ENCODE data around the gene EPHA7.

Gene EPHA7

DNA sequence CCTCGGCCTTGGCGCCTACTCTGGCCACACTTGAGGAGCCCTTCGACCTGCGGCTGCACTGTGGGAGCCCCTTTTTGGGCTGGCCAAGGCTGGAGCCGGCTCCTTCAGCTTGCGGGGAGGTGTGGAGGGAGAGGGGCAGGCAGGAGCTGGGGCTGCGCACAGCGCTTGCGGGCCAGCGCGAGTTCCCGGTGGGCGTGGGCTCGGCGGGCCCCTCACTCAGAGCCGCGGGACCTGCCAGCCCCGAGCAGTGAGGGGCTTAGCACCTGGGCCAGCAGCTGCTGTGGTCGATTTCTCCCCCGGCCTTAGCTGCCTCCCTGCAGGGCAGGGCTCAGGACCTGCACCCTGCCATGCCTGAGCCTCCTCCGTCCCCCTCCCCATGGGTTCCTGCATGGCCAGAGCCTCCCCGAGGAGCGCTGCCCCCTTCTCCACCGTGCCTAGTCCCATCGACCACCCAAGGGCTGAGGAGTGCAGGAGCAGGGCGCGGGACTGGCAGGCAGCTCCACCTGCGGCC is 136.8 kb downstream of the EPHA7 start:
- TF ChIP-seq, protein P1, sequence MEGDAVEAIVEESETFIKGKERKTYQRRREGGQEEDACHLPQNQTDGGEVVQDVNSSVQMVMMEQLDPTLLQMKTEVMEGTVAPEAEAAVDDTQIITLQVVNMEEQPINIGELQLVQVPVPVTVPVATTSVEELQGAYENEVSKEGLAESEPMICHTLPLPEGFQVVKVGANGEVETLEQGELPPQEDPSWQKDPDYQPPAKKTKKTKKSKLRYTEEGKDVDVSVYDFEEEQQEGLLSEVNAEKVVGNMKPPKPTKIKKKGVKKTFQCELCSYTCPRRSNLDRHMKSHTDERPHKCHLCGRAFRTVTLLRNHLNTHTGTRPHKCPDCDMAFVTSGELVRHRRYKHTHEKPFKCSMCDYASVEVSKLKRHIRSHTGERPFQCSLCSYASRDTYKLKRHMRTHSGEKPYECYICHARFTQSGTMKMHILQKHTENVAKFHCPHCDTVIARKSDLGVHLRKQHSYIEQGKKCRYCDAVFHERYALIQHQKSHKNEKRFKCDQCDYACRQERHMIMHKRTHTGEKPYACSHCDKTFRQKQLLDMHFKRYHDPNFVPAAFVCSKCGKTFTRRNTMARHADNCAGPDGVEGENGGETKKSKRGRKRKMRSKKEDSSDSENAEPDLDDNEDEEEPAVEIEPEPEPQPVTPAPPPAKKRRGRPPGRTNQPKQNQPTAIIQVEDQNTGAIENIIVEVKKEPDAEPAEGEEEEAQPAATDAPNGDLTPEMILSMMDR (IDR thresholded peaks at IDR 0.05; ENCODE audit: low read depth, low read length), result no peak
- H3K4me3 ChIP-seq (replicated peaks in 1 of 2; ENCODE audit: low read depth in 2 of 2, low read length in 2 of 2), result no peak overlapping the region
- DNase-seq (ENCODE audit: low read depth in 2 of 2), result no peak

DNA sequence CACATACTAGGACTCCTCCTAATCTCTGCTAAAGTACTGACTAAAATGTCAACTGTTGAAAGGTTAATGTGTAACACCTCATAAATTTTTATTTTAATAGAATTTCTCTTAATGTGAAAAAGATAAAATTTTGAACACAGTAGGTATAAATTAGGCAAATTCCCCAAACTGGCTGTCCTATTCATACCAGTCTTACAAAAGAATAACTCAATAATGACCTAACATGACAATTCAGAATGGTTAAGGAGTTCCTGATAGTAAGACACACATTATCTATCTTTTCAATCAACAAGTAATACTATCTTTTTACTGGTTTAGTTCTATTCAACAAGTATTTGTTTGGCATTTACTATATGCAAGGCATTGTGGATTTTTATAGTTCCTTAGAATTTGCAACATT is 141.1 kb downstream of the EPHA7 start:
- no peak overlapping the region for H3K4me3 ChIP-seq (replicated peaks in 1 of 2; ENCODE audit: low read depth in 2 of 2, low read length in 2 of 2)
- TF ChIP-seq, protein P1 (IDR thresholded peaks at IDR 0.05; ENCODE audit: low read depth, low read length), result no peak
- no peak for DNase-seq (ENCODE audit: low read depth in 2 of 2)

DNA sequence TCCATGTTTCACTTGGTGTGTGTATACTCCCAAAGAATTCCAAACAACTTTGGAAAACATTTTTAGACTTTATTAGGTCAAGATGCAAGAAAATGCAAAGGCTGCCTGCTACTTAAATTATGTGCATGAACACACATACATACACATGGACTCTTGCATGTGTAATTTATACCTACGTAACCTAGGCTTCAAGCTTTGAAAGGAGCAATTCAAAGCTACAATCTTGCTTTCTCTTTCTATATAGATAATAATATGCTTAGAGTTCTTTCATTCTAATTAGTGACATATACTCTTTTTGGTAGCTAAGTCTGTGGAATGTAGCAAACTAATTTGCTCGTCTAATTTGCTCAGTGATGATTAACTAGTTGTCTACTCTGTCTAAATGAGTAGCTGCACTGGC is 146.5 kb downstream of the EPHA7 start:
- TF ChIP-seq, protein P1 (IDR thresholded peaks at IDR 0.05; ENCODE audit: low read depth, low read length), result no peak
- no peak for DNase-seq (ENCODE audit: low read depth in 2 of 2)
- H3K4me3 ChIP-seq (replicated peaks in 1 of 2; ENCODE audit: low read depth in 2 of 2, low read length in 2 of 2), result no peak overlapping the region

DNA sequence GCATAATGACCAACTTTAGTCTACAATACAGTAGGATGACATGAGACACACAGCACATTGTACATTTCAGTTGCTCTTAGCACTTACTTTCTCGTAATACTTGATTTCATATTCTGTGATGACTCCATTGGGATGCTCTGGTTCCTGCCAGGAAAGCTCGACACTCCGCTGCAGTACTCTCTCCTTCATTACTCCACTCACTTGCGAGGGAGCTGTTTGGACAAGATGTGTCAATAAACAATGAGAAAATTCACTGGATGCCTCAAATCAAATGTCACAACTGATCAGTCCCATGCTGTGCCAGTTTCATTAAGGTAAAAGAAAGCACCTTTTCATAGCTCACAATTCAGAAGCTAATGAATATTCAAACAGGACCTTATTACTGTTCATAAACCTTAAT is 147.1 kb downstream of the EPHA7 start:
- TF ChIP-seq, protein P1 (IDR thresholded peaks at IDR 0.05; ENCODE audit: low read depth, low read length), result no peak
- no peak for DNase-seq (ENCODE audit: low read depth in 2 of 2)
- H3K4me3 ChIP-seq (replicated peaks in 1 of 2; ENCODE audit: low read depth in 2 of 2, low read length in 2 of 2), result no peak overlapping the region

DNA sequence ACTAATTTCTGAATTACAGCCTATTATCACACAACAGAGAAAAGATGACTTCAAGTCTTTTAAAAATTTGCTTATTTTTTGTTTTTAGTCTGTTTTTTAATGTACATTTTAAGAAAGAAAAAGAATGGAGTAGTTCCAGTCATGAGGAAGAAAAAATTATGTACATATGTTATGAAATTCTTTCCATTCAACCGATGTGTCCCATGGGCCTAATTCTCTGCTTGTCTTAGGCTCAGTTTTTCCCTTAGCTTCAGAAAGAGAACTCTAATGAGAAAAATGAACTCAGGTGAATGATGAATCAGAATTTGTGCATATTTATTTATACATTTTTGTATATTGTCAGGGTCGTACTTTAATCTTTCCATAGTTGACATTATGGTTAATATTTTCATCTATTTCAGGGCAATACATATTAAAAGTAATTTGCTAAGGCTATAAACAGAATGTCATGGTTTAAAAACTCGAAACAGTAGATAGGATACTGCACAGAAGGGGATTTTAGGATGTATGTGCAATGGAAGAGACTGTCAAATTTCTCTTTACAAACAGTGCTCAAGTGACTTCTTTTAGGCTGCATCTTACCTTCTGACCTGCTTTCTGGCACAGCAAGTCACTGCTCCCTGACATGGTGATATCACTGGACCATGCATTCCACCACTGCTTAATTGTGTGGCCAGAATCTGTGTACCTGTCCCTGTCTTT is 153.1 kb downstream of the EPHA7 start:
- TF ChIP-seq, protein P1 (IDR thresholded peaks at IDR 0.05; ENCODE audit: low read depth, low read length), result no peak
- no peak for DNase-seq (ENCODE audit: low read depth in 2 of 2)
- H3K4me3 ChIP-seq (replicated peaks in 1 of 2; ENCODE audit: low read depth in 2 of 2, low read length in 2 of 2), result no peak overlapping the region

DNA sequence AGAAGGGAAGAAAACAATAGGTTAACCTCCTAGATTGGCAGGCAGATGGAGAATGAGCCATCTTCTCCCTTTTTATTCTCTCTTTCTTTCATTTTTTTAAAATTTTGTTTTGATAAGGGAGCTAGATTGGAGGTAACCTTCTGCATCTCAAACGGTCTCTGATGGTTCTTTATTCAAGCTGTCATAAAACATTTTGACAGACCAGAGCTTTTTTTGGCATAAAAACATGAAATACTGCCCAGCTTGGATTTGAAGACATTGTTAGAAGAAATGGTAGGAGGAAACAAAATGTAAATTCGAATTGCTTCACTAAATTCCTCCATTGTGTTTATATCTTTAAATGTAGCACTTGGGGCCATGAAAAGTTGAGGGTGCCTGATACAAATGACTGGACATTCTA is 158.5 kb downstream of the EPHA7 start:
- H3K4me3 ChIP-seq (replicated peaks in 1 of 2; ENCODE audit: low read depth in 2 of 2, low read length in 2 of 2), result no peak overlapping the region
- DNase-seq (ENCODE audit: low read depth in 2 of 2), result no peak
- TF ChIP-seq, protein P1 (IDR thresholded peaks at IDR 0.05; ENCODE audit: low read depth, low read length), result no peak

DNA sequence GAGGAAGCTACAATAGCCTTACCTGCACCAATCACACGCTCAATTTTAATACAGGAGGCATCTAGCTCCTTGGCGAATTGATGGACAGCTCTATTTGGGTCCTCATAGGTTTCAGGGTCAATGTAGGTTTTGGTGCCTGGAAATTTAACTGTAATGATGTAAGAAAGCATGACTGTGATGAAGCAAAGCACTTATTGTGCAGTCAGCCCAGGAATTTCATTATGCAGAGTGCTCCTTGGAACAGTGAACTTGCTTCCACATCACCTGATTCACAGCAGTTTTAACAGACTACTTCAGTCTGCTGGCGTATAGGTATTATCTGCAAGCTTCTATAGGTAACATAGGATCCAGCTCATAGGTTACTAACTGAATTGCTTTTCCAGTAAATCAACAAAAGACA is 160.0 kb downstream of the EPHA7 start:
- H3K4me3 ChIP-seq (replicated peaks in 1 of 2; ENCODE audit: low read depth in 2 of 2, low read length in 2 of 2), result no peak overlapping the region
- DNase-seq (ENCODE audit: low read depth in 2 of 2), result no peak
- TF ChIP-seq, protein P1 (IDR thresholded peaks at IDR 0.05; ENCODE audit: low read depth, low read length), result no peak
